ENCODE measurements around the gene ALK. TPM values are rescaled to one million over a fixed set of nuclear protein-coding genes. Genes with fewer than 3 reads are reported as not detected.

The ALK gene
- total RNA-seq, 1 donor from 2014 or later = 0.52 TPM

DNA sequence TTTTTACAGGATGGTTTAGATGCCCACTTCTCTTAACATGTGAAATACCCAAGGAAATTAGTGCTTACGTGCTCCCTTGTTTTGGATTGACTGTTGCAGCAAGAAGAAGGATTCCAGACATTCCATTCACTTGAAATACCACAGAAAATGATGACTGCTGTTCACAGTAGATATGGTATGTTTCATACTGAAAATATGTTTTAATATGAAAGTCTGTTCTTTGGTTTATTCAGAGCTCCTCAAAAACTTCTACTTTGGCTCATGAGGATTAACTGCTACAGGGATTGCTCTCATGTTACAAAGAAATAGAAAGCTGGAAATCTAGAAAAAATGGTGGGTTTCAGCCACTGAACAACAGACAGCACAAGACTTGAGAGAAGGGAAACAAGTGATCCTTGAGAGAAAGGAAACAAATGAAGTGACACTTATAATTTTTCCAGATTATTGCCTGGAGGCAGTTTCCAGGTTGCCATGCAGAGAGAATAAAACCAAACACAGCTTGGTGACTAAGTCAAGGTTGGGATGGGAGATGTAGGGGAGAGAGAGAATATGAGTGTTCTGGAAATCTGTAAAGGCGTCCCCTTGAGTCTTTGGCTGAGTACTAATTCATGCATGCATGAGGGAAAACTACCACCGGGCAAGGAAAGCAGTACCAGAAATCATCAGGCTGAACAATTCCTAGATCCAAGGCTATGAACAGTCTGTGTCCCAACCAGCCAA is 458.0 kb downstream of the ALK start:
- Histone ChIP-seq H3K36me3 (ENCODE audit: control insufficient read depth in 3 of 3, insufficient read depth in 3 of 3, low read length in 3 of 3) (no peaks in the 10 kb centered on the region), H3K27me3 (ENCODE audit: control insufficient read depth in 3 of 3, insufficient read depth in 3 of 3, low read length in 3 of 3) (no peaks in the 10 kb centered on the region), H3K9ac (ENCODE audit: low read depth in 1 of 3, low read length in 3 of 3) (no peak overlapping the region), H3K4me3 (ENCODE audit: low read length in 3 of 3) (no peak overlapping the region), H3K4me1 (ENCODE audit: control insufficient read depth in 3 of 3, insufficient read depth in 3 of 3, low read length in 3 of 3) (no peaks in the 10 kb centered on the region), H3K9me3 (ENCODE audit: control insufficient read depth in 3 of 3, low read length in 3 of 3) (no peaks in the 10 kb centered on the region), H3K27ac (ENCODE audit: low read depth, low read length) (no peak overlapping the region)

DNA sequence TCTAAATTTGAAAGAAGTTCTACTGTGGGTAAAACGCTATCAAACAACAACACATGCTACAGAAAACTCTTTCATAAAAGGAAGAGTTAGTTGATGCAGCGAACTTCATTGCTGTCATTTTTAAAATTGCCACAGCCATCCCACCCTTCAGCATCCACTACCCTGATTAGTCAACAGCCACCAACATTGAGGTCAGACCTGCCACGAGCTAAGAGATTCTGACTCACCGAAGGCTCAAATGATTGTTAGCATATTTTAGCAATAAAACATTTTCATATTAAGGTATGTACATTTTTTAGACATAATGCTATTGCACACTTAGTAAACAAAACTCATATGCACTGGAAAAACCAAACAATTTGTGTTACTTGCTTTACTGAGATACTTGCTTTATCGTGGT is 459.1 kb downstream of the ALK start:
- H3K4me1 ChIP-seq (ENCODE audit: control insufficient read depth in 3 of 3, insufficient read depth in 3 of 3, low read length in 3 of 3) = no peaks in the 10 kb centered on the region
- H3K36me3 ChIP-seq (ENCODE audit: control insufficient read depth in 3 of 3, insufficient read depth in 3 of 3, low read length in 3 of 3) = no peaks in the 10 kb centered on the region
- no peaks in the 10 kb centered on the region for H3K9me3 ChIP-seq (ENCODE audit: control insufficient read depth in 3 of 3, low read length in 3 of 3)
- no peak overlapping the region for H3K27ac ChIP-seq (ENCODE audit: low read depth, low read length)
- no peaks in the 10 kb centered on the region for H3K27me3 ChIP-seq (ENCODE audit: control insufficient read depth in 3 of 3, insufficient read depth in 3 of 3, low read length in 3 of 3)
- H3K9ac ChIP-seq (ENCODE audit: low read depth in 1 of 3, low read length in 3 of 3) = no peak overlapping the region
- H3K4me3 ChIP-seq (ENCODE audit: low read length in 3 of 3) = no peak overlapping the region

DNA sequence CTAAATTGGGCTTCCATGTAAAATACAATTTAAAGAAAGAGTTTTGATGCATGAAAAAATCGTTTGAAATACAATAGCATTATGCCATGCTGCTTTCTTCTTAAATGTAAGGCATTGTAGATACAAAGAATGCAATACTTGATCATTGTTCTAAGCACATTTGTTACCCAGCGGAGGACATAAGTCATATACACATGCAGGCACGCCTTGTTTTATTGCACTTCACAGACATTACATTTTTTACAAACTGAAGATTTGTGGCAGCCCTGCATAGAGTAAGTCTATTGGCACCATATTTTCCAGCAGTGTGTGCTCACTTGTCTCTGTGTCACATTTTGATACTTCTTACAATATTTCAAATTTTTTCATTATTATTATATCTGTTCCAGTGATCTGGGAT is 461.2 kb downstream of the ALK start:
- Histone ChIP-seq H3K4me1 (ENCODE audit: control insufficient read depth in 3 of 3, insufficient read depth in 3 of 3, low read length in 3 of 3) (no peaks in the 10 kb centered on the region), H3K36me3 (ENCODE audit: control insufficient read depth in 3 of 3, insufficient read depth in 3 of 3, low read length in 3 of 3) (no peaks in the 10 kb centered on the region), H3K27ac (ENCODE audit: low read depth, low read length) (no peak overlapping the region), H3K4me3 (ENCODE audit: low read length in 3 of 3) (no peak overlapping the region), H3K9me3 (ENCODE audit: control insufficient read depth in 3 of 3, low read length in 3 of 3) (no peaks in the 10 kb centered on the region), H3K27me3 (ENCODE audit: control insufficient read depth in 3 of 3, insufficient read depth in 3 of 3, low read length in 3 of 3) (no peaks in the 10 kb centered on the region), H3K9ac (ENCODE audit: low read depth in 1 of 3, low read length in 3 of 3) (no peak overlapping the region)

DNA sequence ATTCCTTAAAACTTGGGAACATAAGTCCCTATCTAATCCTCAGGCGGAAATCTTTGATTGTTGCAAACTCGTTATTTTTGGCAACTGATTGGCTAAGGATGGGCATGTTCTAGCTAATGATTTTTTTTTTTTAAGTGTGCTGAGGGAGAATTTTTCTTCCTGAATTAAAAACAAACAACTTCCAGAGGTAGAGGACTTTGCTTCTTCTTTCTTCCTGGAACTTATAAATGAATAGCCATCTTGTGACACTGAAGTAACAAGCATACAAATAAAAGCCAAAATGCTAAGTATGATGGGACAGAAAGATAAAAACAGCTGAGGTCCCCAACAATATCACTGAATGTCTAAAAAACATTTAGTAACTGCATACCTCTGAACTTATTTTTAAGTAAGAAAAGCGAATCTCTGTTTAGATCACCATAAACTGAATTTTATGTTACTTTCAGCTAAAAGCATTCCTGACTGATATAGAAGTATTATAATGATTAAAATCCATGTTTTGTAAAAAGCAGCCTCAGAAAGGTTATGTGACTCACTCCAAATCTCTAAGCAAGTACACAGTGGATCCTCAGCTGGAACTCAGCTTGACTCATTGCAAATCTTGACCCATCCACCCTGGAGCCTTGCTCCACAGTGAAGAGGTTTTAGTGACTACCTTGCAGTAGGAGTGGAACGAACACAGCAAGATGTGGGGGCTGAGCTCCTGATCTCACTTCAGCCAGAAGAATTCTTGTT is 461.8 kb downstream of the ALK start:
- no peaks in the 10 kb centered on the region for H3K4me1 ChIP-seq (ENCODE audit: control insufficient read depth in 3 of 3, insufficient read depth in 3 of 3, low read length in 3 of 3)
- H3K9me3 ChIP-seq (ENCODE audit: control insufficient read depth in 3 of 3, low read length in 3 of 3) = no peaks in the 10 kb centered on the region
- H3K27me3 ChIP-seq (ENCODE audit: control insufficient read depth in 3 of 3, insufficient read depth in 3 of 3, low read length in 3 of 3) = no peaks in the 10 kb centered on the region
- H3K9ac ChIP-seq (ENCODE audit: low read depth in 1 of 3, low read length in 3 of 3) = no peak overlapping the region
- H3K27ac ChIP-seq (ENCODE audit: low read depth, low read length) = no peak overlapping the region
- no peaks in the 10 kb centered on the region for H3K36me3 ChIP-seq (ENCODE audit: control insufficient read depth in 3 of 3, insufficient read depth in 3 of 3, low read length in 3 of 3)
- H3K4me3 ChIP-seq (ENCODE audit: low read length in 3 of 3) = no peak overlapping the region

DNA sequence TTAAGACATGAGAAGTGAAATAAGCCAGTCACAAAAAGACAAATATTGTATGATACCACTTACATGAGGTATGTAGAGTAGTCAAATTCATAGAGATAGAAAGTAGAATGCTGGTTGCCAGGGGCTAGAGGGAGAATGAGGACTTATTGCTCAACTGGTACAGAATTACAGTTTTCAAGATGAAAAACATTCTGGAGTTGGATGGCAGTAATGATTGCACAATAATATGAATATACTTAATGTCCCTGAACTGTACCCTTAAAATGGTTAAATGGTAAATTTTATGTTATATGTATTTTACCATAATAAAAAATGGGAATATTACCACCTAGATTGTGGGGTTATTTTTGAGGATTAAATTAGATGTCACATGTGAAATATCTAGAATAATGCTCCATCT is 465.0 kb downstream of the ALK start:
- no peaks in the 10 kb centered on the region for H3K4me1 ChIP-seq (ENCODE audit: control insufficient read depth in 3 of 3, insufficient read depth in 3 of 3, low read length in 3 of 3)

DNA sequence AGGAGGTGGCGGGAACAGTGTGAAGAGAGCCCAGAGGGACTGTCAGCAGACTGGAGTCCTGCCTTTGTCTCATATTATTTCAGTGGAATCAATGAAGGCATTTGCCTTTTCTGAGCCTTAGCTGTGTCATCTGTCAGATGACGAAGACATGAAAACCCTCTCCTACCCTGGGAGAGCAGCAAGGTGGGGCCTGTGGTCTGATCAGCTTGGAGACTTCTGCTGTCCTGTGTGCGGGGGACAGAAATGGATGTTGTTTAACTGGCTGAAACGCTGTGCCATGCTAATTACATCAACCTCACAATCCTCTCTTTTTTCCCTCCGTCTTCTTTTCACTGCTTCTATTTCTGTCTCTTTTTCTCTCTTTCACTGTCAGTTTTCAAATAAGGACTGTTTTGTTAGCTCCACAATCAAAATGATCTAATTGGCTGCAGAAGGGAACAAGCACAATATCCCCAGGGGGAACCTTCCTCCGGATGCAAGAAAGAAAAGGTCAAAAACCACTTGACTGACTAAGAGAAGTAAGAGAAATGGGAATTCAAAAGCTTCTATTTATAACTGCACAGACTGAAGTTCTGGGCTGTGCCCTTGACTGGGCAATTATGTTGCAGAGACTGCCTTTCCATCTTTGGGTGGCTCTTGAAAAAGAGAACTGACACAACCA is 466.1 kb downstream of the ALK start:
- H3K9ac ChIP-seq (ENCODE audit: low read depth in 1 of 3, low read length in 3 of 3) = no peak overlapping the region
- no peaks in the 10 kb centered on the region for H3K36me3 ChIP-seq (ENCODE audit: control insufficient read depth in 3 of 3, insufficient read depth in 3 of 3, low read length in 3 of 3)
- H3K4me3 ChIP-seq (ENCODE audit: low read length in 3 of 3) = no peak overlapping the region
- H3K27me3 ChIP-seq (ENCODE audit: control insufficient read depth in 3 of 3, insufficient read depth in 3 of 3, low read length in 3 of 3) = no peaks in the 10 kb centered on the region
- no peak overlapping the region for H3K27ac ChIP-seq (ENCODE audit: low read depth, low read length)
- no peaks in the 10 kb centered on the region for H3K9me3 ChIP-seq (ENCODE audit: control insufficient read depth in 3 of 3, low read length in 3 of 3)
- H3K4me1 ChIP-seq (ENCODE audit: control insufficient read depth in 3 of 3, insufficient read depth in 3 of 3, low read length in 3 of 3) = no peaks in the 10 kb centered on the region

More for the DNA sequence above, 465.0 kb downstream of the ALK start:
- no peaks in the 10 kb centered on the region for H3K36me3 ChIP-seq (ENCODE audit: control insufficient read depth in 3 of 3, insufficient read depth in 3 of 3, low read length in 3 of 3)
- H3K9ac ChIP-seq (ENCODE audit: low read depth in 1 of 3, low read length in 3 of 3) = no peak overlapping the region
- H3K4me3 ChIP-seq (ENCODE audit: low read length in 3 of 3) = no peak overlapping the region
- H3K27ac ChIP-seq (ENCODE audit: low read depth, low read length) = no peak overlapping the region
- H3K9me3 ChIP-seq (ENCODE audit: control insufficient read depth in 3 of 3, low read length in 3 of 3) = no peaks in the 10 kb centered on the region
- no peaks in the 10 kb centered on the region for H3K27me3 ChIP-seq (ENCODE audit: control insufficient read depth in 3 of 3, insufficient read depth in 3 of 3, low read length in 3 of 3)

DNA sequence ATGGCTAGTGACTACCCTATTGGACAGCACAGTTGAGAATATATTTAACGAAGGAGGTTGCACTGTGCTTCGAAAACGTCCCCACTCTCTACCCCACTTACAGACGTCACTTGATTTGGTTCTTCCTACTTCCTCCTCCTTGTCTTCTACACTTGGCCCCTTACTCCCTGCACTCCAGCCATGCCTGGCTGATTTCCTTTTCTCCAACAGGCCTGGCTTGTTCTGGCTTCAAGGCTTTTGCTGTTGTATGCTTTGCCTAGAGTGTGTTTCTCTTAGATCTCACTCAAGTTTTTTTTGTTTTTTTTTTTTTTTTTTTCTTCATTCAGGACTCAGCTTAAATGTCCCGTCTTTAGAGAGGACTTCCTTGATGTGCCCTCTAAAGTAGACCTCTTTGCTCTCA is 469.4 kb downstream of the ALK start:
- peaks cover 0 to 1% (median 0%) of the 10 kb centered on the region in 3 donors for H3K27me3 ChIP-seq (ENCODE audit: control insufficient read depth in 3 of 3, insufficient read depth in 3 of 3, low read length in 3 of 3)
- no peak overlapping the region for H3K27ac ChIP-seq (ENCODE audit: low read depth, low read length)
- H3K4me1 ChIP-seq (ENCODE audit: control insufficient read depth in 3 of 3, insufficient read depth in 3 of 3, low read length in 3 of 3) = no peaks in the 10 kb centered on the region
- H3K4me3 ChIP-seq (ENCODE audit: low read length in 3 of 3) = no peak overlapping the region
- no peak overlapping the region for H3K9ac ChIP-seq (ENCODE audit: low read depth in 1 of 3, low read length in 3 of 3)
- H3K36me3 ChIP-seq (ENCODE audit: control insufficient read depth in 3 of 3, insufficient read depth in 3 of 3, low read length in 3 of 3) = no peaks in the 10 kb centered on the region
- H3K9me3 ChIP-seq (ENCODE audit: control insufficient read depth in 3 of 3, low read length in 3 of 3) = no peaks in the 10 kb centered on the region

DNA sequence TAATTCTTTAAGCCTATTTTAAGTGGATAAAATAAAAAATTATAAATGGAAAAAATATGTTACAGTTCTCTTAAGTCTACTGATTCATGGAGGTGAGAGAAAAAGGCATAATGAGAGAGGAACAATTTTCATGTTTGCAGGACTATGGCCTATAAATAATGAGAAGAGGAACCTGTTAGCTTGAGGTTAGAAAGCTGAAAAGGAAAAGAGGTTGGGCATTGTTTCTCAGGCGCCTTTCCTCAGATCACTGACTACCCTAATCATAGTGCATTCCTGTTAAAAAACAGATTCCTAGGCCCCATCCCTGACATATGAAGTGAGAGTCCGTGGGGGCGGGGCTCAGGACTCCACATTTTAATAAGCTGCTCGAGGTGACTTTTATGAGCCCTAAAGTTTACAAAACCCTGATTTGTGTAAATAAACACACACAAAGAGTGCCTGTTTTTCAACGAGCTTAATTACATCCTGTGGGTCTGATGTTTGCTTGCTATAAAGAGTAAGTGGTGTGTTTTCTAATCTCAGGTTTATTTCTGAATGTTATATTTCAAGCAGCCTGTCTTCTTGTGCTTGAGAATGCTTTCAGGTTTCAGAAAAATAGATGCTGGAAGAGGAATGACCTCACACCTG is 470.7 kb downstream of the ALK start:
- H3K4me3 ChIP-seq (ENCODE audit: low read length in 3 of 3) = no peak overlapping the region
- no peaks in the 10 kb centered on the region for H3K9me3 ChIP-seq (ENCODE audit: control insufficient read depth in 3 of 3, low read length in 3 of 3)
- H3K4me1 ChIP-seq (ENCODE audit: control insufficient read depth in 3 of 3, insufficient read depth in 3 of 3, low read length in 3 of 3) = no peaks in the 10 kb centered on the region
- H3K27me3 ChIP-seq (ENCODE audit: control insufficient read depth in 3 of 3, insufficient read depth in 3 of 3, low read length in 3 of 3) = peaks cover 0 to 3% (median 0%) of the 10 kb centered on the region in 3 donors
- no peaks in the 10 kb centered on the region for H3K36me3 ChIP-seq (ENCODE audit: control insufficient read depth in 3 of 3, insufficient read depth in 3 of 3, low read length in 3 of 3)
- H3K27ac ChIP-seq (ENCODE audit: low read depth, low read length) = no peak overlapping the region
- no peak overlapping the region for H3K9ac ChIP-seq (ENCODE audit: low read depth in 1 of 3, low read length in 3 of 3)

DNA sequence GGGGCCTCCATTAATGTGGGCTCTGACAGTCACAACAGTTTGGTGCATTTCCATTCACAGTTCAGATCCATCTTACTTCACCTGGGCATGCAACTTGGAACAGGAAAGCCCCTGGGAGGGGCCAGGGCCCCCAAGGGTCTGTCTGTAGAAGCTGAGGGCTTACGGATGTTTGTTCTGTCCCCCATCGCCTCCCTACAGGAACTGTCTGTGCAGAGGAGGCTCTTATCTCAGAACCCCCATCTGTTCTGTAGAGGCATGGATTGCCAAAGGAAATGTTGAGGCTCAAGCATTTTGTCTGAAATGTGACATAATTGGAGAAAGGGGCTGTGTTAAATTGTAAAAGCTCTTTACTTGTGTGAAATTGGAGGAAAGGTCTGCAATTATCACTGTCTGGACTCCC is 471.9 kb downstream of the ALK start:
- Histone ChIP-seq H3K9ac (ENCODE audit: low read depth in 1 of 3, low read length in 3 of 3) (no peak overlapping the region), H3K27ac (ENCODE audit: low read depth, low read length) (no peak overlapping the region), H3K36me3 (ENCODE audit: control insufficient read depth in 3 of 3, insufficient read depth in 3 of 3, low read length in 3 of 3) (no peaks in the 10 kb centered on the region), H3K4me1 (ENCODE audit: control insufficient read depth in 3 of 3, insufficient read depth in 3 of 3, low read length in 3 of 3) (no peaks in the 10 kb centered on the region), H3K27me3 (ENCODE audit: control insufficient read depth in 3 of 3, insufficient read depth in 3 of 3, low read length in 3 of 3) (peaks cover 0 to 3% (median 0%) of the 10 kb centered on the region in 3 donors), H3K4me3 (ENCODE audit: low read length in 3 of 3) (no peak overlapping the region), H3K9me3 (ENCODE audit: control insufficient read depth in 3 of 3, low read length in 3 of 3) (no peaks in the 10 kb centered on the region)

Measured in skeletal muscle tissue (tissue), 4 donors.